Measurements from ENCODE around the gene SYTL1.

Gene SYTL1

DNA sequence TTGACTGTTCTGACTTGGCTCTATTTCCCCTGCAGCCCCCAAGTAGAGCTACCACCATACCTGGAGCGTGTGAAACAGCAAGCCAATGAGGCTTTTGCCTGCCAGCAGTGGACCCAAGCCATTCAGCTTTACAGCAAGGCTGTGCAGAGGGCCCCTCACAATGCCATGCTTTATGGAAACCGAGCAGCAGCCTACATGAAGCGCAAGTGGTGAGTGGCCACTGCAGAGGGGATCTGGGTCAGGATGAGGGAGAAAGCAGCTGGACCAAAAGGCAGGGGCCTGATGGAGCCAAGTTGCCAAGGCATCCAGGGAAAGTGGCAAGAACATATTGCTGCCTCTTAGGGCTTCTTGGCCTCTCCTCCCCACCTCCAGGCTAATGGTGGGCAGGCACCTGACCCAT, 43.9 kb upstream of the SYTL1 start:
- DNase-seq (ENCODE audit: low spot score), result no peak
- H3K9me3 ChIP-seq (ENCODE audit: severe bottlenecking), result no peaks in the 10 kb centered on the region
- peaks cover 18% of the 10 kb centered on the region for H3K36me3 ChIP-seq (ENCODE audit: low read depth)
- H3K27me3 ChIP-seq (ENCODE audit: insufficient read depth, poor library complexity, severe bottlenecking), result no peaks in the 10 kb centered on the region
- no peak for ATAC-seq (ENCODE audit: low read depth)
- no peak overlapping the region for H3K4me3 ChIP-seq (ENCODE audit: severe bottlenecking)
- TF ChIP-seq CTCF (IDR thresholded peaks at IDR 0.05; ENCODE audit: poor library complexity, severe bottlenecking), result no peak
- peaks cover 18% of the 10 kb centered on the region for H3K4me1 ChIP-seq (ENCODE audit: insufficient read depth, poor library complexity, severe bottlenecking)
- peak overlapping the region; percentile 98 for H3K27ac ChIP-seq (ENCODE audit: poor library complexity, severe bottlenecking)

GRCh38 chr1:27298632-27299384, 43.0 kb upstream of the SYTL1 start:
- no peak for TF ChIP-seq CTCF (IDR thresholded peaks at IDR 0.05; ENCODE audit: poor library complexity, severe bottlenecking)
- peaks cover 14% of the 10 kb centered on the region for H3K36me3 ChIP-seq (ENCODE audit: low read depth)

GRCh38 chr1:27299385-27300271, 42.2 kb upstream of the SYTL1 start:
- Histone ChIP-seq H3K4me3 (ENCODE audit: severe bottlenecking) (no peak overlapping the region), H3K9me3 (ENCODE audit: severe bottlenecking) (no peaks in the 10 kb centered on the region), H3K36me3 (ENCODE audit: low read depth) (peaks cover 6% of the 10 kb centered on the region; the same call in 1 of the 2 replicates), H3K4me1 (ENCODE audit: insufficient read depth, poor library complexity, severe bottlenecking) (peaks cover 18% of the 10 kb centered on the region), H3K27ac (ENCODE audit: poor library complexity, severe bottlenecking) (peak overlapping the region; percentile 98), H3K27me3 (ENCODE audit: insufficient read depth, poor library complexity, severe bottlenecking) (no peaks in the 10 kb centered on the region)
- DNase-seq (ENCODE audit: low spot score) (peak; percentile 98), ATAC-seq (ENCODE audit: low read depth) (peak; percentile 94)
- no peak for TF ChIP-seq CTCF (IDR thresholded peaks at IDR 0.05; ENCODE audit: poor library complexity, severe bottlenecking)

More at GRCh38 chr1:27298632-27299384, 43.0 kb upstream of the SYTL1 start:
- H3K27ac ChIP-seq (ENCODE audit: poor library complexity, severe bottlenecking), result peak overlapping the region; percentile 98
- H3K4me1 ChIP-seq (ENCODE audit: insufficient read depth, poor library complexity, severe bottlenecking), result peaks cover 18% of the 10 kb centered on the region
- no peak for ATAC-seq (ENCODE audit: low read depth)
- no peak overlapping the region for H3K4me3 ChIP-seq (ENCODE audit: severe bottlenecking)
- DNase-seq (ENCODE audit: low spot score), result no peak
- H3K27me3 ChIP-seq (ENCODE audit: insufficient read depth, poor library complexity, severe bottlenecking), result no peaks in the 10 kb centered on the region
- no peaks in the 10 kb centered on the region for H3K9me3 ChIP-seq (ENCODE audit: severe bottlenecking)

- Histone ChIP-seq H3K36me3 (ENCODE audit: low read depth) (peaks cover 4% of the 10 kb centered on the region; the same call in 1 of the 2 replicates), H3K27me3 (ENCODE audit: insufficient read depth, poor library complexity, severe bottlenecking) (no peaks in the 10 kb centered on the region), H3K4me3 (ENCODE audit: severe bottlenecking) (no peak overlapping the region), H3K9me3 (ENCODE audit: severe bottlenecking) (no peaks in the 10 kb centered on the region), H3K4me1 (ENCODE audit: insufficient read depth, poor library complexity, severe bottlenecking) (peaks cover 18% of the 10 kb centered on the region), H3K27ac (ENCODE audit: poor library complexity, severe bottlenecking) (peak overlapping the region; percentile 98)
- ATAC-seq (ENCODE audit: low read depth) (peak; percentile 66), DNase-seq (ENCODE audit: low spot score) (peak; percentile 74)
- peak; percentile 95 for TF ChIP-seq CTCF (IDR thresholded peaks at IDR 0.05; ENCODE audit: poor library complexity, severe bottlenecking)
These were observed 41.3 kb upstream of the SYTL1 start for GRCh38 chr1:27300341-27301051.
